ENCODE measurements around the gene CCNQ.
A peak's percentile ranks its signal among the peaks of the same experiment; 100 is the strongest.

Gene CCNQ

GRCh38 chrX:153595859-153596857, 2.8 kb downstream of the CCNQ start:
- DNase-seq, result no peak

GRCh38 chrX:153595387-153595786, 3.6 kb downstream of the CCNQ start:
- no peak for DNase-seq

- DNase-seq, result no peak
Observed at GRCh38 chrX:153593811-153594500, 5.0 kb downstream of the CCNQ start.

GRCh38 chrX:153592966-153593688, 5.8 kb downstream of the CCNQ start:
- no peak for DNase-seq

- no peak for DNase-seq
Observed at GRCh38 chrX:153592091-153592833, 6.7 kb downstream of the CCNQ start.

GRCh38 chrX:153590961-153591956, 7.7 kb downstream of the CCNQ start:
- no peak for DNase-seq

GRCh38 chrX:153588782-153589446, 10.0 kb downstream of the CCNQ start:
- DNase-seq, result no peak

- DNase-seq, result no peak
Observed at GRCh38 chrX:153588021-153588781, 10.7 kb downstream of the CCNQ start.

- DNase-seq, result no peak
Observed at GRCh38 chrX:153587342-153587741, 11.6 kb downstream of the CCNQ start.

GRCh38 chrX:153585827-153586226, 13.1 kb downstream of the CCNQ start:
- no peak for DNase-seq

- DNase-seq, result no peak
Observed at GRCh38 chrX:153583433-153583832, 15.5 kb downstream of the CCNQ start.

- peak; percentile 67 for DNase-seq
Observed at GRCh38 chrX:153582896-153583295, 16.0 kb downstream of the CCNQ start.

- no peak for DNase-seq
Observed at GRCh38 chrX:153580700-153581386, 18.1 kb downstream of the CCNQ start.

GRCh38 chrX:153578889-153579288, 20.1 kb downstream of the CCNQ start:
- no peak for DNase-seq

GRCh38 chrX:153578200-153578835, 20.6 kb downstream of the CCNQ start:
- DNase-seq, result no peak

GRCh38 chrX:153576961-153577360, 22.0 kb downstream of the CCNQ start:
- no peak for DNase-seq

- DNase-seq, result no peak
Observed at GRCh38 chrX:153576239-153576870, 22.6 kb downstream of the CCNQ start.

- no peak for DNase-seq
Observed at GRCh38 chrX:153573984-153574383, 25.0 kb downstream of the CCNQ start.
